Stimulated activated naive CD8-positive, alpha-beta T cell treated with anti-CD3 and anti-CD28 coated beads, Interleukin-15, amount 100 ng/mL, for 72 hours (primary cell): ENCODE data around the gene CARD6.
"Not testable (repeated sequence)": the region's sequence is repeated elsewhere in the genome, so short reads cannot be mapped to it uniquely, and the experiment has no call there.

Experiments used
- ATAC-seq: fragments of 150-1000 bp; cut with Tn5 transposase; 2 replicates; pipeline ENCODE4 v1.10.0; 2021; ENCODE audit warnings: mild to moderate bottlenecking, moderate library complexity
- DNase-seq, 2 donors: peaks; one replicate each; pipeline ENCODE4 v3.0.0; 2021 to 2022
- H3K27ac Mint-ChIP-seq, 2 donors: one replicate each; pipeline ENCODE4 v1.8.0; 2022; ENCODE audit warnings: mild to moderate bottlenecking in 2 of 2, mixed read lengths in 2 of 2, moderate library complexity in 2 of 2
- H3K27me3 Mint-ChIP-seq: one replicate; pipeline ENCODE4 v1.8.0; 2022; ENCODE audit warnings: mixed read lengths
- H3K4me1 Mint-ChIP-seq: one replicate; pipeline ENCODE4 v1.8.0; 2022; ENCODE audit warnings: mild to moderate bottlenecking, mixed read lengths
- H3K4me3 Mint-ChIP-seq, 2 donors: one replicate each; pipeline ENCODE4 v1.8.0; 2022; ENCODE audit warnings: mild to moderate bottlenecking in 2 of 2, mixed read lengths in 2 of 2, moderate library complexity in 1 of 2
- H3K9me3 Mint-ChIP-seq, 2 donors: one replicate each; pipeline ENCODE4 v1.8.0; 2022; ENCODE audit warnings: mixed read lengths in 2 of 2

The CARD6 gene

DNA sequence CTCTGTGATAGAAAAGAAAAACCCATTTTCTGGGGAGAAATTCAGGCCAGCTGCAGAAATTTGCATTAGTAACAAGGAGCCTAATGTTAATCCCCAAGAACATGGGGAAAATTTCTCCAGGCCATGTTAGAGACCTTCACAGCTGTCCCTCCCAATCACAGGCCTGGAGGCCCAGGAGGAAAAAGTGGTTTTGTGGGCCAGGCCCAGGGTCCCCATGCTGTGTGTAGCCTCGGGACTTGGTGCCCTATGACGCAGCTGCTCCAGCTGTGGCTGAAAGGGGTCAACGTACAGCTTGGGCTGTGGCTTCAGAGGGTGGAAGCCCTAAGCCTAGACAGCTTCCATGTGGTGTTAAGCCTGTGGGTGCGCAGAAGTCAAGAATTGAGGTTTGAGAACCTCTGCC, 41.1 kb downstream of the CARD6 start:
- peaks cover 8% of the 10 kb centered on the region for H3K27me3 Mint-ChIP-seq
- ATAC-seq (no peak), DNase-seq (no peak)
- H3K4me3 Mint-ChIP-seq: no peak overlapping the region
- H3K27ac Mint-ChIP-seq: no peak overlapping the region
- peaks cover 6 to 12% of the 10 kb centered on the region in 2 donors for H3K9me3 Mint-ChIP-seq
- no peaks in the 10 kb centered on the region for H3K4me1 Mint-ChIP-seq

DNA sequence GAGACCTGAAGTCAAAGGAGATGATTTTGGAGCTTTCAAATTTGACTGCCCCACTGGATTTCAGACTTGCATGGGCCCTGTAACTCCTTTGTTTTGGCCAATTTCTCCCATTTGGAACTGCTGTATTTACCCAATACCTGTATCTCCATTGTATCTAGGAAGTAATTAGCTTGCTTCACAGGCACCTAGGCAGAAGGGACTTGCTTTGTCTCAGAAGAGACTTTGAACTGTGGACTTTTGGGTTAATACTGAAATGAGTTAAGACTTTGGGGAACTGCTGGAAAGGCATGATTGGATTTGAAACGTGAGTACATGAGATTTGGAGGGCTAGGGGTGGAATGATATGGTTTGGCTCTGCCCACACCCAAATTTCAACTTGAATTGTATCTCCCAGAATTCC, 41.9 kb downstream of the CARD6 start:
- H3K27ac Mint-ChIP-seq, H3K4me1 Mint-ChIP-seq, H3K4me3 Mint-ChIP-seq, DNase-seq, ATAC-seq, H3K9me3 Mint-ChIP-seq: not testable (repeated sequence)
- H3K27me3 Mint-ChIP-seq: peaks cover 11% of the 10 kb centered on the region

DNA sequence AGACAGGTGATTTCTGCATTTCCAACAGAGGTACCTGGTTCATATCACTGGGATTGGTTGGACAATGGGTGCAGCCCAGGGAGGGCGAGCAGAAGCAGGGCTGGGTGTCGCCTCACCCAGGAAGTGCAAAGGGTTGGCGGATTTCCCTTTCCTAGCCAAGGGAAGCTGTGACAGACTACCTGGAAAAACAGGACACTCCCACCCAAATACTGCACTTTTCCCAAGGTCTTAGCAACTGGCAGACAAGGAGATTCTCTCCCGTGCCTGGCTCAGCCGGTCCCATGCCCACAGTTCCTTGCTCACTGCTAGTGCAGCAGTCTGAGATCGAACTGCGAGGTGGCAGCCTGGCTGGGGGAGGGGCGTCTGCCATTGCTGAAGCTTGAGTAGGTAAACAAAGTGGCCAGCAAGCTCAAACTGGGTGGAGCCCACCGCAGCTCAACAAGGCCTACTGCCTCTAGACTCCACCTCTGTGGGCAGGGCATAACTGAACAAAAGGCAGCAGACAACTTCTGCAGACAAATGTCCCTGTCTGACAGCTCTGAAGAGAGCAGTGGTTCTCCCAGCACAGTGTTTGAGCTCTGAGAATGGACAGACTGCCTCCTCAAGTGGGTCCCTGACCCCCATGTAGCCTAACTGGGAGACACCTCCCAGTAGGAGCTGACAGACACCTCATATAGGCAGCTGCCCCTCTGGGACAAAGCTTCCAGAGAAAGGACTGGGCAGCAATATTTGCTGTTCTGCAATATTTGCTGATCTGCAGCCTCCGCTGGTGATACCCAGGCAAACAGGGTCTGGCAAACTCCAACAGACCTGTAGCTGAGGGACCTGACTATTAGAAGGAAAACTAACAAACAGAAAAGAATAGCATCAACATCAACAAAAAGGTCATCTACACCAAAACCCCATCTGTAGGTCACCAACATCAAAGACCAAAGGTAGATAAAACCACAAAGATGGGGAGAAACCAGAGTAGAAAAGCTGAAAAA, 54.6 kb downstream of the CARD6 start:
- not testable (repeated sequence) for H3K27ac Mint-ChIP-seq, DNase-seq, H3K4me1 Mint-ChIP-seq, H3K9me3 Mint-ChIP-seq, H3K4me3 Mint-ChIP-seq, ATAC-seq
- H3K27me3 Mint-ChIP-seq: peaks cover 20% of the 10 kb centered on the region

DNA sequence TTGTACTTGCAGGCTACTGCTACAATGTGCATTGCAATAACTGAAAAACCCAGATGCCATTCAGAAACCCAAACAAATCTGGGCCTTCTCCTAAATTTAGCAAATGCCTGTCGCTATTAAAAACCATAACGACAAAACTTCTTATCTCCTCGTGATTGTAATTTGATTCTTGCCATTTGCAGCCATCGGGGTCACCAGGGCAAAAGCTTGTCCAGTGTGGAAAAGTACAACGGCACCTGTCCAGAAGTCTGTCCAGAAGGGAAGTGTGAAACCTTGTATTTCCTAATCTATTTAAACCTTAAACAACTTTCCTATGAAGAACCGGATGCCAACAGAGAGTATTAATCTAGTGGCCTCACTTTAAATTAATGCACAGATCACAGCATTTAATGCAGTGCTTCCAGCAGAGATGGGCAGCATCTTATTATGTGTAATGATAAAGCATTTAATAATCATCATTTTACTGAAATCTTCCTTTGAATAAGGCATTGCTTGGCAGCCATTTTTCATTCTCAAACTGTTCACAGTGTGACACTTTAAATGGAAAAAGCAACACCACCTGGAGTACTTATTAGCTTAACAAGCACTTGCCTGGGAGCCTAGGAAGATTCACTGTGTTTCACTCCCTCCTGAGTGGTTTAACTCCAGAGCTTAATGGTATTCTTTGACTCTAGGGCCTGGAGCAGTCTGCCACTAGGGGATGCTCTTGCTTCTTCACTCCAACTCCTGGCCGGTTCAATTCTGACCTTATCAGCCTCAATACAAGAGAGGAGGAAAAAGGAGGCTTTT, 63.2 kb downstream of the CARD6 start:
- DNase-seq (peak; percentile 19 to 30), ATAC-seq (peak; percentile 83)
- Mint-ChIP-seq H3K27ac (no peak overlapping the region), H3K4me3 (no peak overlapping the region), H3K27me3 (peaks cover 15% of the 10 kb centered on the region), H3K4me1 (no peaks in the 10 kb centered on the region), H3K9me3 (no peaks in the 10 kb centered on the region)

DNA sequence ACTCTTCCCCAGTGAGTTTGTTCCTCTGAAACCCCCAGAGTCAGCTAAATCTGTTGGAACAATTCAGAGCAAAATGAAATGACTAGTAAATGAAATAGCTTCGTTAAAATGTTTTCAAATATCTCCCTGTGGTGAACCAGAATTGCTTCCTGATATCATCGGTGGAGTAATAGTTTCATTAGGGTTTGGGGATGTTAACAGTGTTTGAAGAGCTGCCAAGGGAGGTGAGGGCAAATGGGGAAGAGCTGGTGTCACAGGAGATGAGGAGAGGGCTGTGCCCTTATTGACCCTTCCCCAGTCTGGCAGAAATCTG, 63.8 kb downstream of the CARD6 start:
- no peaks in the 10 kb centered on the region for H3K9me3 Mint-ChIP-seq
- H3K4me1 Mint-ChIP-seq: no peaks in the 10 kb centered on the region
- H3K4me3 Mint-ChIP-seq: no peak overlapping the region
- DNase-seq (no peak), ATAC-seq (no peak)
- peaks cover 20% of the 10 kb centered on the region for H3K27me3 Mint-ChIP-seq
- no peak overlapping the region for H3K27ac Mint-ChIP-seq

DNA sequence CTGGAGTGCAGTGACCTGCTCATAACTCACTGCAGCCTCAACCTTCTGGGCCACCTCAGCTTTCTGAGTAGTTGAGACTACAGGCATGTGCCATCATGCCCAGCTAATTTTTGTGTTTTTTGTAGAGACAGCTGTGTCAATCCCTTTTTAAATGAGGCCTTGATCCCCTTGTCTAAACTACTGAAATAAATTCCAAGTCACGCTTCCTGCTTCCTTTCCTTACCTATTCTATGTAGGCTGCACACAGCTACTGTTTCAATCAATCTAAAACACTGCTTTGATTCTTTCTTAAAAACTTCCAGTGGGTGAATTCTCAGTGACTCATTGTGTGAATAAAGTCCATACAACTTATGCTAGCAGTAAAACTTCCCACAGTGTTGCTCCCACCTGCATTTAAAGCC, 65.2 kb downstream of the CARD6 start:
- DNase-seq: no peak
- Mint-ChIP-seq H3K27ac (no peak overlapping the region), H3K4me1 (no peaks in the 10 kb centered on the region), H3K4me3 (no peak overlapping the region), H3K9me3 (no peaks in the 10 kb centered on the region), H3K27me3 (peaks cover 26% of the 10 kb centered on the region)
- no peak for ATAC-seq

DNA sequence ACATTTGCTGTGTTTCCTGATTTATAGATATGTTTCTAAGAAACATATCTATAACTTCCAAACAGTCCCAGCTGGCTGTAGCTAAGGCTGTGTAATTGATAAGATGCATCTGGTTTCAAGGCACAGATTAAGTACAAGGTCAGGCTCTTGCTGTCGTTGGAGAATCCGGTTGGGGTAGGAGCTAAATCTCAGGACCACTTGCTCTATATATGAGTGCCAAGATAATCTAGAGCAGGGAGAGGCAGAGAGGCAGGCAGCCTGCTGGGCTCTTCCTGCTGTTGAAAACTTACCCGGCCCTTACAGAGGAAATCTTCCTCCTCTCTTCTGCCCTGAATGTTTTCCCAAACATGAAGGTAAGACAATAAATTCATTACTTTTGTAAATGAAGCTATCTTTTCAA, 68.1 kb downstream of the CARD6 start, which contains the start of gene C7:
Gene C7, plus strand, starts transcription at position 234 of the 400 bp plus-strand sequence. Its CDS starts 114 bp downstream, at position 348.
- peaks cover 33% of the 10 kb centered on the region for H3K27me3 Mint-ChIP-seq
- H3K9me3 Mint-ChIP-seq: no peaks in the 10 kb centered on the region
- H3K4me1 Mint-ChIP-seq: no peaks in the 10 kb centered on the region
- H3K4me3 Mint-ChIP-seq: no peak within 1 kb of the TSS
- H3K27ac Mint-ChIP-seq: no peak within 1 kb of the TSS
- no peak for DNase-seq
- ATAC-seq: no peak

DNA sequence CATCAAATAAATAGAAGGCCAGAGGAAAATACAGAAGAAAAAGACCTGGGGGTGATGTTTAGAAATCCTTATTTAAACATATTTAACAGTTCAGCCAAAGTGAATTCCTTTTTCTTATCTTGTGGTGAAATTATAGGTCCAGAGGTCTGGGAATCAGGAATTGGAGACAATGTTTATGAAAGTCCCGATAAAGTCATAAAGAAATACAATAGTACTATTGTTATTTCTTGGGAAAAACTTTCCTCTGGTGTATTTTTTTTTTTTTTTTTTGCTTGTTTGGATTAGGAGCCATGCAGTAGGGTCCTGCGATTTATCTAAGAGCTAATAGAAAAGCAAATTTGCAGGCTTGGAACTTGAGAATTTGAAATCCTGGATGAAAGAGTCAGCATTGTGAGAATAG, 68.6 kb downstream of the CARD6 start:
- DNase-seq: no peak
- Mint-ChIP-seq H3K27me3 (peaks cover 38% of the 10 kb centered on the region), H3K4me3 (no peak overlapping the region), H3K9me3 (no peaks in the 10 kb centered on the region), H3K4me1 (peaks cover 2% of the 10 kb centered on the region), H3K27ac (no peak overlapping the region)
- ATAC-seq: no peak
